Natural killer cell treated with Interleukin-12 subunit alpha and Interleukin-12 subunit beta and Interleukin-15 and Interleukin-18, amount 100 ng/mL, for 72 hours (primary cell): ENCODE measurements around the gene AGK. TPM values are rescaled to one million over a fixed set of nuclear protein-coding genes. Genes with fewer than 3 reads are reported as not detected.
A peak's percentile ranks its signal among the peaks of the same experiment; 100 is the strongest.
"Not testable (repeated sequence)": the region's sequence is repeated elsewhere in the genome, so short reads cannot be mapped to it uniquely, and the experiment has no call there.

Source experiments
- ATAC-seq, 2 donors: fragments of 150-1000 bp; cut with Tn5 transposase in 1 of 2; sonication (Bioruptor Pico), chemical (Tn5 transposase) in 1 of 2; 2 replicates each; pipeline ENCODE4 v1.10.0; 2021
- DNase-seq: peaks from one replicate; pipeline ENCODE4 v3.0.0; 2022; ENCODE audit warnings: low spot score
- H3K27ac Mint-ChIP-seq, 2 donors: 1 replicate in 1 of 2; 2 replicates in 1 of 2; pipeline ENCODE4 v1.8.0; 2022; ENCODE audit warnings: mixed read lengths in 2 of 2, mild to moderate bottlenecking in 1 of 2, moderate library complexity in 1 of 2
- H3K27me3 Mint-ChIP-seq, 2 donors: 1 replicate in 1 of 2; 2 replicates in 1 of 2; pipeline ENCODE4 v1.8.0; 2022; ENCODE audit warnings: mixed read lengths in 2 of 2
- H3K36me3 Mint-ChIP-seq: one replicate; pipeline ENCODE4 v1.8.0; 2022; ENCODE audit warnings: mixed read lengths
- H3K4me1 Mint-ChIP-seq, 2 donors: 1 replicate in 1 of 2; 2 replicates in 1 of 2; pipeline ENCODE4 v1.8.0; 2022; ENCODE audit warnings: low read depth in 2 of 2, mixed read lengths in 2 of 2, mild to moderate bottlenecking in 1 of 2
- H3K4me3 Mint-ChIP-seq: one replicate; pipeline ENCODE4 v1.8.0; 2022; ENCODE audit warnings: mixed read lengths
- H3K9me3 Mint-ChIP-seq: 2 replicates; pipeline ENCODE4 v1.8.0; 2022; ENCODE audit warnings: mixed read lengths
- total RNA-seq, 2 donors: library from RNA; stranded (reverse); gene quantifications; one replicate each; pipeline ENCODE4 v1.2.3, GENCODE V29; 2022

Gene AGK
- total RNA-seq, 2 donors from 2014 or later: 86.9 to 140 TPM

DNA sequence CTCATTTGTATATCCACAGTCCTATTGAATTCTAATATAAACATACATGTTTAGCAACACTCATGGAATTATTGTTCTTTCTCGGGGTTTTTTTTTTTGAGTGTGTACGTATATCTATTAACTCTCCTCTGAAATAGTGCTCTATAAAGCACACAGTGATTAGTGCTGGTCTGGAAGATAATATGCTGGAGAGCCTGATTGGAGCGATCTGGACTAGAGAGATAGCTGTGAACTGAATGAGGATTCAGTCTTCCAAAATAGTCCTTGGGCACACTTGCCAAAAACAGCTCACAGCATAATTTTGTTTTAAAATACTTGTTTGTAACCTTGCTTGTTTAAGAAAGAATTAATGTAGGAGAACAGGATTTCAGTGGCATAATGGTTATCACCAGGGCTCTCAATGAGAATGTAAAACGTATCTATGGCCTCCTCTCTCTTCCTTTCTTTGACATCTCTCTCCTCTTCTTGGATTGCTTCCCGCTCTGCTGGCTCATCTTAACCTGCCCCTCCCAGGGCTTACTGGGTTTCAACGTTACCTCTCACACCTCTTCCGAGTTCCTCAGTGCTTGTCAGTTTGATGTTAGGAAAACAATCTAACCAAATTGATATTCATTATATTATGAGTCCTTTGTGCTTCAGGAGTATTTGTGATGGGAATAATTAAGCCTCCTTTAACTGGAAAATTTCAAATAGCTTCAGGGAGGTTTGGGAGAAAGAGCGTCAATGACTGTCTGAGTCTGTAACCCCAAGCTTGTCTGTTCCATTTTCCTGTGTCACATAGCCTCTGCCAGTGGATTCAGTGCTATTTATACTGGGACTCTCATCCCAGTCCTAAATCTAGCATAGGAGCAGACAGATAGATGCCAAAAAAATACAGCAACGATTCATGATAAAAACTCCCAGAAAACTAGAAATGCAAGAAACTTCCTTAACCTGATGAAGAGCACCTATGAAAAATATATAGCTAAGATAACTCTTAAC lies 16.2 kb upstream of the AGK start:
- no peak overlapping the region for H3K4me3 Mint-ChIP-seq
- H3K4me1 Mint-ChIP-seq: peaks cover 4 to 9% of the 10 kb centered on the region in 2 donors
- peak overlapping the region in 1 of 2 donors; percentile 68 for H3K27ac Mint-ChIP-seq
- no peaks in the 10 kb centered on the region for H3K36me3 Mint-ChIP-seq
- peaks cover 4 to 20% of the 10 kb centered on the region in 2 donors for H3K27me3 Mint-ChIP-seq
- H3K9me3 Mint-ChIP-seq: no peaks in the 10 kb centered on the region
- no peak for DNase-seq
- ATAC-seq: no peak

DNA sequence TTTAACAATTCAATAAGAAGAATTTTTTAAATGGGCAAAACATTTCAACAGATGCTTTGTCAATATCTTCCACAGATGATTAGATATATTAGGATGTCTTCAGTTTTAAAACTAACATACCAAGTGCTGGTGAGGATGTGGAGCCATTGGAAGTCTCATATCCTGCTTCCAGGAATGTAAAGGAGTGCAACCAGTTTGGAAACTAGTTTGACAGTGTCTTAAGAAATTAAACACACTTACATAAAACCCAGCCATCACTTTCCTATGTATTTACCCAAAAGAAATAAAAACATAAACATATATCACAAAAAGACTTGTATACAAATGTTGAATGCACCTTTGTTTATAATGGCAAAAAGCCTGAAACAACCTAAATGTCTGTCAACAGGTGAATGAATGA lies 13.3 kb upstream of the AGK start:
- Mint-ChIP-seq H3K9me3 (no peaks in the 10 kb centered on the region), H3K27me3 (peaks cover 4 to 20% of the 10 kb centered on the region in 2 donors), H3K4me1 (peaks cover 4 to 14% of the 10 kb centered on the region in 2 donors), H3K36me3 (no peaks in the 10 kb centered on the region), H3K27ac (no peak overlapping the region), H3K4me3 (no peak overlapping the region)
- ATAC-seq (no peak), DNase-seq (no peak)

DNA sequence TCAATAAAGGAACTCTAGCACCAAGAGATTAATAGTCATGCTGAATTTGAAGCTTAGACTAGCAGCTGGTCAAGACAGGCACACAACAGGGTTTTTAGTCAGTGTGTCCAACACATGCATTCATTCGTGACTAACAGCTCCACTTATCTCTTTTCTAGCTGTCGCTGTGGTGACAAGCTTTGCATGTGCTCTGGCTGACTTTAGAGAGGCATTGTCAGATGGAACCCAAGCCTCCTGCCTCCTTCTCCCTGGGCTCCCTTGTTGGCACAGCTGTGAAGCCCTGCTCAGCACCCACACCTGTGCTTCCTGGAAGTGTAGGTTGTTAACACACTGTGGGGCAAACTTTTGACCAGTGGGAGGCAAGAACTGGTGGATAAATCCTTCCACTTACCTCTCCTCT lies 9.8 kb upstream of the AGK start:
- no peak for ATAC-seq
- no peak for DNase-seq
- H3K27ac Mint-ChIP-seq: no peak overlapping the region
- no peak overlapping the region for H3K4me3 Mint-ChIP-seq
- peaks cover 4 to 20% of the 10 kb centered on the region in 2 donors for H3K27me3 Mint-ChIP-seq
- no peaks in the 10 kb centered on the region for H3K9me3 Mint-ChIP-seq
- no peaks in the 10 kb centered on the region for H3K36me3 Mint-ChIP-seq
- peaks cover 4 to 8% of the 10 kb centered on the region in 2 donors for H3K4me1 Mint-ChIP-seq

DNA sequence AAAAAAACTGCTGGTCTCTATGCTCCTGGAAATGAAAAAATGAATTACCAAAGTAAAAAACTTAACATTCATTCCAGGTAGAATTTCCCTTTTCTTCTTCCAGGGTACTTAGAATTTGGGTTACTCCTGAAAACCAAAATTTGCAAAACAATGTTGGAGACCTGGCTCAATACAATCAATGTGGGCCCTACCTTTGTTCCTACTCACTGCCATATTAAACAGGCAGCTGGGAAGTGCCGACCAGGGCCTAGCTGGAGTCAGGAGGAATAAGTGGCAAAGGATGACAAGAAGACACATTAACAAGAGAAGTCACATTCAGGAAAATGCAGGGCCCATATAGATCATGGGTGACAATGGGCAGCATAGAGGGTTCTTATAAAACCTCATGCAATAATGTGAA lies 6.4 kb upstream of the AGK start:
- Mint-ChIP-seq H3K9me3 (no peaks in the 10 kb centered on the region), H3K4me3 (no peak overlapping the region), H3K4me1 (peaks cover 0 to 5% of the 10 kb centered on the region in 2 donors), H3K36me3 (no peaks in the 10 kb centered on the region), H3K27me3 (no peaks in the 10 kb centered on the region), H3K27ac (no peak overlapping the region)
- DNase-seq: no peak
- no peak for ATAC-seq

DNA sequence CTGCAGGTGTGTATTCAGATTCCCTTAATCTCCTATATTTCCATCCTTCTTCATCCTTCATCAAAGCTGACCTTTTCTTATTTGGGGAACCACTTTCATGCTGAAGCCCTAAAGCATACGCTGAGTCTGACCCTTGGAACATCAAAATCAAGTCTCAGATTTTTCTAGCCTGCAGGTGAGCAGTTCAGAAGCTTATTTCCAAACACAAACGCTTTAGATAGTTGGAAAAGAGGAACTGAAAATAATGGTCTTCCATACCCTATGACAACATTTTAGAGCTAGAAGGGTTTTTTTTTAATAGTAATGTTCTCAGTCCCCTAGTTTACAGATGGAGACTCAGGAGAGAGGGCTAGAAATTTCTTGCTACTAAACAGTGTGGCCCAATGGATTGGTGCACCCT lies 1.6 kb upstream of the AGK start:
- no peaks in the 10 kb centered on the region for H3K27me3 Mint-ChIP-seq
- no peak overlapping the region for H3K27ac Mint-ChIP-seq
- DNase-seq (no peak), ATAC-seq (no peak)
- peaks cover 27% of the 10 kb centered on the region for H3K36me3 Mint-ChIP-seq
- peaks cover 28 to 30% of the 10 kb centered on the region in 2 donors for H3K4me1 Mint-ChIP-seq
- H3K9me3 Mint-ChIP-seq: no peaks in the 10 kb centered on the region
- H3K4me3 Mint-ChIP-seq: no peak overlapping the region

DNA sequence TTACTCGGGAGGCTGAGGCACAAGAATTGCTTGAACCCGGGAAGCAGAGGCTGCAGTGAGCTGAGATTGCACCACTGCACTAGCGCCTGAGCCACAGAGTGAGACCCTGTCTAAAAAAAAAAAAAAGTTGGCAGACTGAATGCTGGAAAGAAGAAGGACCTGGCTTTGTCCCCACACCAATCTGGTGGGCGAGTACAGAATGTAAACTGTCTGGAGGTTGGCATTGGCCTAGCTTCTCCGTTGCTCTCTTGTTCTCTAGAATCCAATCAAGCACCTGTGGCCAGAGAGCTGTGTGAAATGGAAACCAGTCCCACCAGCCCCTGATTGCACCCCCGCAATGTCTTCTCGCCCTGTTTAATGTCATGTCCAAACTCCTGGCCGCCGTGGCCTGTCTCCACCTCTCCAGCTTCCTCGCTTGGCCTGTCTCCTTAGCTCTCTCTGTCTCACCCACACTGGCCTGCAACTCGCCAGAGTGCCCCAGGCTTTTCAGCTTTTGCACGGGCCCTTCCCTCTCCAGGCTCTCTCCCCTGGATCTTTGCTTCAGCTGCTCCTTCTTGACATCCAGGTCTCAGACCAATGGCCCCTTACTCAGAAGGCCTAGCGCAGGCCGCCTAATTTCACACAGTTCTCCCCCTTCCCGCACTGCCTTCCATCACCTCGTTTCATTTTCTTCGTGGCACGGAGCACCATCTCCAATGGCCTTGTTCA lies 670 bp upstream of the AGK start:
- peaks cover 36% of the 10 kb centered on the region for H3K36me3 Mint-ChIP-seq
- ATAC-seq: no peak
- DNase-seq: no peak
- peak overlapping the region; percentile 77 to 93 for H3K27ac Mint-ChIP-seq
- H3K27me3 Mint-ChIP-seq: no peaks in the 10 kb centered on the region
- no peaks in the 10 kb centered on the region for H3K9me3 Mint-ChIP-seq
- peak overlapping the region; percentile 93 for H3K4me3 Mint-ChIP-seq
- peaks cover 36% of the 10 kb centered on the region in 2 donors for H3K4me1 Mint-ChIP-seq

DNA sequence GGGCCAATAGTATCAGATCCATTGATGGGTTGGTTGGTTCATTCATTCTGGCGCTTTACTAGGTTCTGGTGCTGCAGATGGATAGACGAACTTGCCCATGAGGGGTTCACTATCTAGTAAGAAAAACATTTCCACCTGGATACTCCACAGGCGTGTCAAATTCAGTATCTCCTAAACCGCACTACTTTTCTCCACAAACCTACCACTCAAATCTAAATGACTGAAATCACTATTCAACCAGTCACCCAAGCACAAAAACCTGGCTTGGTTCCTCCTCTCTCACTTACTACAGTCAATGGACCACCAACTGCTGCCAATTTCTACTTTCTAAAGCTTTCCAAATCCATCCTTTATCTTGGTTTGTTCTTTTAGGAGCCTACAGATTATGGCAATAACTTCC lies 572 bp downstream of the AGK start:
- Mint-ChIP-seq H3K4me3 (peak overlapping the region; percentile 93), H3K27ac (peak overlapping the region; percentile 77 to 93), H3K4me1 (peaks cover 41 to 46% of the 10 kb centered on the region in 2 donors), H3K27me3 (no peaks in the 10 kb centered on the region), H3K36me3 (peaks cover 43% of the 10 kb centered on the region), H3K9me3 (peaks cover 3% of the 10 kb centered on the region)
- DNase-seq (no peak), ATAC-seq (peak in 1 of 2 donors; percentile 55)

DNA sequence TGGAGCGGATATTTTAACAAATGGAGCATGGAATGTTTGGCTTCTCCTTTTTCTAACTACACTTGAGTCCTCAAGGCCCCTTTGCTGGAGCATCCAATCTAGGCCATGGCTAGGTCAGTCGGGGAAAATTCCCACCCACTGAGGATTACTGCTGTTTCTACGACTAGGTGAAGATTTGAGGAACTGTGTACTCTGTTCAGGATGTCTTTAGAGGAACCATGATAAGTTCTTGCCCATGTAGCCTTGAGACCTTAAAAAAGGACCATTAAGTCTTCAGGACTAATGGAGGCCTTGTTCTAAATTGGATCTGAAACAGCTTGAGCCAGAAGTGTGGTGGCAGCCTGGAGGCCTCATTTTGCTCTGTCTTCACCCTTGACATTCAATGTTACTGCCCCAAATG lies 6.2 kb downstream of the AGK start:
- H3K36me3 Mint-ChIP-seq: peaks cover 69% of the 10 kb centered on the region
- DNase-seq (no peak), ATAC-seq (peak; percentile 15 to 41)
- H3K9me3 Mint-ChIP-seq: peaks cover 15% of the 10 kb centered on the region
- H3K27ac Mint-ChIP-seq: peak overlapping the region; percentile 92 to 97
- H3K4me3 Mint-ChIP-seq: peak overlapping the region; percentile 83
- no peaks in the 10 kb centered on the region for H3K27me3 Mint-ChIP-seq
- H3K4me1 Mint-ChIP-seq: peaks cover 68 to 81% of the 10 kb centered on the region in 2 donors

DNA sequence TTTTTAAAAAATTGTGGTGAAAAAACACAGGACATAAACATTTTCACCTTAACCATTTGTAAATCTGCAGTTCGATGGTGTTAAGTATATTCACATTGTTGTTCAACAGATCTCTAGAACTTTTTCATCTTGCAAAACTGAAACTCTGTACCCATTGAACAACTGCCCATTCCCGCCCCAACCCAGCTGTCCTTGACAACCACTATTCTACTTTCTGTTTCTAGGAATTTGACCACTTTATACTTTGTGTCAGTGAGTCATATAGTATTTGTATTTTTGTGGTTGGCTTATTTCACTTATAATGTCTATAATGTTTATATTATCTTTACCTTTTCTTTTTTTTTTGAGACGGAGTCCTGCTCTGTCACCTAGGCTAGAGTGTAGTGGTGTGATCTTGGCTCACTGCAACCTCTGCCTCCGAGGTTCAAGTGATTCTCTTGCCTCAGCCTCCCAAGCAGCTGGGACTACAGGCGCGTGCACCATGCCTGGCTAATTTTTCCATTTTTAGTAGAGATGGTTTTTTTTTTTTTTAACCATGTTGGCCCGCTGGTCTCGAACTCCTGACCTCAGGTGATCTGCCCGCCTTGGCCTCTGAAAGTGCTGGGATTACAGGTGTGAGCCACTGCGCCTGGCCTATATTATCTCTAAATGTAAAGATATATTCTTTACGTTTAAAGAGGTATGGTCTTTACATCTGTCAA lies 6.8 kb downstream of the AGK start:
- not testable (repeated sequence) for H3K27me3 Mint-ChIP-seq
- Mint-ChIP-seq H3K4me3 (peak overlapping the region; percentile 83), H3K36me3 (peaks cover 64% of the 10 kb centered on the region), H3K9me3 (peaks cover 15% of the 10 kb centered on the region), H3K4me1 (peaks cover 63 to 78% of the 10 kb centered on the region in 2 donors), H3K27ac (peak overlapping the region; percentile 92 to 97)
- ATAC-seq: peak; percentile 86 to 87
- peak; percentile 71 for DNase-seq

DNA sequence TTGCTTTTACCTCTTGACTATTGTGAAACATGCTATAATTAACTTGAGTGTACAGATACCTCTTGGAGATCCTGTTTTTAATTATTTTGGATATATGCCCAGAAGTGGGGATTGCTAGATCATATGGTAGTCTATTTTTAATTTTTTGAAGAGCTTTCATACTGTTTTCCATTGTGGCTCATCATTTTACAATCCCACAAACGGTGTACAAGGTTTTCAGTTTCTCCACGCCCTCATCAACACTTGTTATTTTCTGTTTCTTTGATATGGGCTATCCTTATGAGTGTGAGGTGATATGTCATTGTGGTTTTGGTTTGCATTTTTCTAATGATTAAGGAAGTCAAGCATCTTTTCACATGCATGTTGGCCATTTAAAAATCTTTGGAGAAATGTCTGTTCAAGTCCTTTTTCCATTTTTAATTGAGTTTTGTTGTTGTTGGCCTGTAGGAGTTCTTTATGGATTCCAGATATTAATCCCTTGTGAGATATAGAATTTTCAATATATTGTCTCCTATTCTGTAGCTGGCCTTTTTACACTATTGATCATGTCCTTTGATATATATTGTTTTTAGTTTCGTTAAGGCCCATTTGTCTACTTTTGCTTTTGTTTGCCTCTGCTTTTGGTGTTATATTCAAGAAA lies 7.5 kb downstream of the AGK start:
- ATAC-seq: peak; percentile 85 to 88
- peaks cover 16% of the 10 kb centered on the region for H3K9me3 Mint-ChIP-seq
- no peak for DNase-seq
- H3K27ac Mint-ChIP-seq: peak overlapping the region; percentile 92 to 97
- no peaks in the 10 kb centered on the region for H3K27me3 Mint-ChIP-seq
- peak overlapping the region; percentile 83 for H3K4me3 Mint-ChIP-seq
- H3K4me1 Mint-ChIP-seq: peaks cover 63 to 78% of the 10 kb centered on the region in 2 donors
- H3K36me3 Mint-ChIP-seq: peaks cover 64% of the 10 kb centered on the region

DNA sequence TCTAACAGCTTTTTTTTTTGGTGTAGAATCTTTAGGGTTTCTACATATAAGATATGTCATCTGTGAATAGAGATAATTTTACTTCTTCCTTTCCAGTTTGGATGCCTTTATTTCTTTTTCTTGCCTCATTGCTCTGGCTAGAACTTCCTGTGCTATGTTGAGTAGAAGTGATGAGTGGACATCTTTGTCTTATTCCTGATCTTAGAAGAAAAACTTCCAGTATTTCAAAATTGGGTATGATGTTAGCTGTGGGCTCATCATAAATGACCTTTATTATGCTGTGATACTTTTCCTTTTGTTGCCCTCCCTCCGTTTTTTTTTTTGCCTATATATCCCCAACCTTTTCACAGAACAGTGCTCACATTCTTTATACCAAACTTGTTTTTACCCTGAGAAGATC lies 8.8 kb downstream of the AGK start:
- H3K27ac Mint-ChIP-seq: peak overlapping the region; percentile 92 to 97
- H3K9me3 Mint-ChIP-seq: peaks cover 18% of the 10 kb centered on the region
- peak overlapping the region; percentile 75 for H3K4me3 Mint-ChIP-seq
- no peak for DNase-seq
- no peaks in the 10 kb centered on the region for H3K27me3 Mint-ChIP-seq
- peak in 1 of 2 donors; percentile 46 for ATAC-seq
- H3K4me1 Mint-ChIP-seq: peaks cover 71 to 87% of the 10 kb centered on the region in 2 donors
- peaks cover 74% of the 10 kb centered on the region for H3K36me3 Mint-ChIP-seq

DNA sequence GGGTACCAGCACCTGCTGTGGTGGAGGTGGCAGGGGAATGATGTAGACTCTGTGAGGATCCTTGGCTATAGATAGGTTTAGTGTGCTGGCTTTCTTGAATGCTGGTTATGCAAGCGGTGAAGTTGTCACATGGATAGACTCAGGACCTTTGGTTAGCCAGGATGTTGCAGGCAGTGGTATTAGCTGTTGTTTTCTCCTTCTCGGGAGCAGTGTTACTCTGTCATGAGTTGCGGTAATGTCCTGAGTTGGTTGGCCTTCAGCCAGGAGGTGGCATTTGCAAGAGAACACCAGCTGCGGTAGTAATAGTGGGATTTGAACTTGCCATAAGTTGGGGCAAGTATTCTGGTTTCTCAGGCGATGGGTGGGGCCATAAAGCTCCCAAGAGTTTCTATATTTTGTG lies 10.8 kb downstream of the AGK start:
- Mint-ChIP-seq H3K4me1 (peaks cover 81 to 88% of the 10 kb centered on the region in 2 donors), H3K9me3 (peaks cover 18% of the 10 kb centered on the region), H3K4me3 (peak overlapping the region; percentile 72), H3K27ac (peak overlapping the region; percentile 92 to 97), H3K27me3 (no peaks in the 10 kb centered on the region), H3K36me3 (peaks cover 80% of the 10 kb centered on the region)
- ATAC-seq: no peak
- no peak for DNase-seq

DNA sequence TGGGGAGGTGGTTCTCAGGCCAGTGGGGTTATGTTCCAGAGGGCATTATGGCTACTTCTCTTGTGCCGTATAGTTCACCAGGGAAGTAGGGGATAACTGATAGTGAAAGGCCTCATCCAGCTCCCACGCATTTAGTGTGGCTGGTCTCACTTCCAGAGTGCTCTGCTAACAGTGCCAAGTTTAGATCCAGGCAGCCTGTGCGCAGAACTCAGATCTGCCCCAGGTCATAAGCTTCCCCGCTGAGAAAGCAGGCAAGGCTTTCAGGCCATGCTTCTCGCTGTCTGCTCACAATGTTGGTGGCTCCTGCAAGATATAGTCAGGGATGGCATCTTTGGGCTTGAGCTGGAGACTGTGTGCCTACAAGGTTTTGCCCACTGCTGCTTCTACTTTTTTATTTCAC lies 11.3 kb downstream of the AGK start:
- peaks cover 79 to 88% of the 10 kb centered on the region in 2 donors for H3K4me1 Mint-ChIP-seq
- peaks cover 18% of the 10 kb centered on the region for H3K9me3 Mint-ChIP-seq
- no peak for DNase-seq
- H3K36me3 Mint-ChIP-seq: peaks cover 80% of the 10 kb centered on the region
- ATAC-seq: no peak
- peak overlapping the region; percentile 92 to 97 for H3K27ac Mint-ChIP-seq
- peak overlapping the region; percentile 72 for H3K4me3 Mint-ChIP-seq
- H3K27me3 Mint-ChIP-seq: no peaks in the 10 kb centered on the region
